H9 (cell line): Measurements from ENCODE around the gene NSMF. TPM values are rescaled to one million over a fixed set of nuclear protein-coding genes. Genes with fewer than 3 reads are reported as not detected.
A peak's percentile ranks its signal among the peaks of the same experiment; 100 is the strongest.

ENCODE experiments used
- DNase-seq: peaks from one replicate; pipeline ENCODE4 v3.0.0-alpha.2; 2017
- H2AFZ ChIP-seq: one replicate; pipeline ENCODE4 v1.6.1; 2013; ENCODE audit warnings: mild to moderate bottlenecking, low read length, control low read depth, moderate library complexity
- H2AK5ac ChIP-seq: 2 replicates; pipeline ENCODE4 v1.6.1; 2013; ENCODE audit warnings: low read length, control low read depth, mixed read lengths; ENCODE audit not compliant: insufficient read length
- H2BK120ac ChIP-seq: one replicate; pipeline ENCODE4 v1.6.1; 2013; ENCODE audit warnings: low read depth, mild to moderate bottlenecking, low read length, control low read depth, inconsistent platforms; ENCODE audit not compliant: poor library complexity, severe bottlenecking
- H2BK12ac ChIP-seq: 2 replicates; pipeline ENCODE4 v1.6.1; 2013; ENCODE audit warnings: low read length, control low read depth, mixed read lengths, low read depth; ENCODE audit not compliant: insufficient read length
- H2BK15ac ChIP-seq: 2 replicates; pipeline ENCODE4 v1.6.1; 2013; ENCODE audit warnings: low read depth, low read length, control low read depth
- H2BK20ac ChIP-seq: one replicate; pipeline ENCODE4 v1.6.1; 2013; ENCODE audit warnings: low read depth, mild to moderate bottlenecking, low read length, control low read depth, inconsistent platforms; ENCODE audit not compliant: poor library complexity, severe bottlenecking
- H2BK5ac ChIP-seq: 2 replicates; pipeline ENCODE4 v1.6.1; 2013; ENCODE audit warnings: low read length, control low read depth, mixed read lengths; ENCODE audit not compliant: insufficient read length
- H3K14ac ChIP-seq: 2 replicates; pipeline ENCODE4 v1.6.1; 2013; ENCODE audit warnings: low read length, control low read depth; ENCODE audit not compliant: insufficient read depth
- H3K18ac ChIP-seq: 2 replicates; pipeline ENCODE4 v1.6.1; 2013; ENCODE audit warnings: low read depth, mild to moderate bottlenecking, mixed read lengths, low read length, control low read depth; ENCODE audit not compliant: insufficient read length
- H3K23ac ChIP-seq: 2 replicates; pipeline ENCODE4 v1.6.1; 2013; ENCODE audit warnings: low read length, control low read depth, mixed read lengths, low read depth; ENCODE audit not compliant: insufficient read length
- H3K23me2 ChIP-seq: 2 replicates; pipeline ENCODE4 v1.6.1; 2013; ENCODE audit warnings: low read depth, mild to moderate bottlenecking, mixed read lengths, low read length, control low read depth; ENCODE audit not compliant: insufficient read length, poor library complexity, severe bottlenecking
- H3K27ac ChIP-seq: 2 replicates; pipeline ENCODE4 v1.5.1; 2013; ENCODE audit warnings: low read length, control low read depth, mixed read lengths, low read depth; ENCODE audit not compliant: insufficient read length
- H3K27me3 ChIP-seq: 2 replicates; pipeline ENCODE4 v1.6.1; 2013; ENCODE audit warnings: low read length, control low read depth, inconsistent platforms; ENCODE audit not compliant: insufficient read depth
- H3K4ac ChIP-seq: 2 replicates; pipeline ENCODE4 v1.6.1; 2013; ENCODE audit warnings: low read depth, mild to moderate bottlenecking, control low read depth, inconsistent platforms, low read length, moderate library complexity
- H3K4me1 ChIP-seq: 2 replicates; pipeline ENCODE4 v1.6.1; 2013; ENCODE audit warnings: low read length, control low read depth, inconsistent platforms; ENCODE audit not compliant: insufficient read depth
- H3K4me2 ChIP-seq: 2 replicates; pipeline ENCODE4 v1.6.1; 2013; ENCODE audit warnings: low read length, control low read depth, mixed read lengths; ENCODE audit not compliant: insufficient read length, insufficient read depth
- H3K56ac ChIP-seq: 2 replicates; pipeline ENCODE4 v1.6.1; 2013; ENCODE audit warnings: low read depth, mild to moderate bottlenecking, mixed read lengths, low read length, control low read depth; ENCODE audit not compliant: insufficient read length
- H3K79me1 ChIP-seq: 2 replicates; pipeline ENCODE4 v1.6.1; 2013; ENCODE audit warnings: low read depth, mild to moderate bottlenecking, moderate library complexity, low read length, control low read depth, inconsistent platforms; ENCODE audit not compliant: insufficient read depth, poor library complexity, severe bottlenecking
- H3K79me2 ChIP-seq: 2 replicates; pipeline ENCODE4 v1.6.1; 2013; ENCODE audit warnings: low read length, control low read depth, inconsistent platforms; ENCODE audit not compliant: insufficient read depth
- H3K9ac ChIP-seq: 2 replicates; pipeline ENCODE4 v1.6.1; 2013; ENCODE audit warnings: low read length, control low read depth, mixed read lengths; ENCODE audit not compliant: insufficient read length; ENCODE audit errors: extremely low read depth
- H3K9me3 ChIP-seq: one replicate; pipeline ENCODE4 v1.6.1; 2013; ENCODE audit warnings: low read depth, low read length, inconsistent platforms; ENCODE audit not compliant: control insufficient read depth
- H3T11ph ChIP-seq: one replicate; pipeline ENCODE4 v1.6.1; 2013; ENCODE audit warnings: mild to moderate bottlenecking, low read length, control low read depth, inconsistent platforms
- H4K20me1 ChIP-seq: one replicate; pipeline ENCODE4 v1.6.1; 2013; ENCODE audit not compliant: control insufficient read depth, insufficient read length, insufficient read depth
- H4K5ac ChIP-seq: 2 replicates; pipeline ENCODE4 v1.6.1; 2013; ENCODE audit warnings: low read depth, mild to moderate bottlenecking, mixed read lengths, low read length, control low read depth; ENCODE audit not compliant: insufficient read length
- H4K8ac ChIP-seq: replicated peaks from 2 replicates; pipeline ENCODE4 v1.6.1; 2013; ENCODE audit warnings: low read length, control low read depth, mixed read lengths, low read depth; ENCODE audit not compliant: insufficient read length
- H4K91ac ChIP-seq: 2 replicates; pipeline ENCODE4 v1.6.1; 2013; ENCODE audit warnings: low read depth, mild to moderate bottlenecking, moderate library complexity, mixed read lengths, low read length, control low read depth; ENCODE audit not compliant: insufficient read length
- H3K27ac Mint-ChIP-seq, 3 experiments: 2 replicates in 2 of 3; 3 replicates in 1 of 3; pipeline ENCODE4 v1.8.0; 2020 to 2021; ENCODE audit warnings: mixed read lengths in 3 of 3, mild to moderate bottlenecking in 1 of 3, moderate library complexity in 1 of 3
- H3K27me3 Mint-ChIP-seq: 2 replicates; pipeline ENCODE4 v1.8.0; 2021; ENCODE audit warnings: low read depth, mild to moderate bottlenecking, moderate library complexity, mixed read lengths
- H3K36me3 Mint-ChIP-seq, 3 experiments: 2 replicates in 2 of 3; 3 replicates in 1 of 3; pipeline ENCODE4 v1.8.0; 2020 to 2021; ENCODE audit warnings: low read depth in 3 of 3, mixed read lengths in 3 of 3; ENCODE audit not compliant: insufficient read depth in 1 of 3
- H3K4me1 Mint-ChIP-seq, 2 experiments: 2 replicates each; pipeline ENCODE4 v1.8.0; 2020; ENCODE audit warnings: mixed read lengths in 2 of 2
- H3K4me3 Mint-ChIP-seq, 2 experiments: 2 replicates in 1 of 2; 3 replicates in 1 of 2; pipeline ENCODE4 v1.8.0; 2020 to 2021; ENCODE audit warnings: mild to moderate bottlenecking in 2 of 2, mixed read lengths in 2 of 2, moderate library complexity in 1 of 2
- H3K9me3 Mint-ChIP-seq, 2 experiments: 2 replicates in 1 of 2; 3 replicates in 1 of 2; pipeline ENCODE4 v1.8.0; 2020; ENCODE audit warnings: mild to moderate bottlenecking in 2 of 2, mixed read lengths in 2 of 2, moderate library complexity in 1 of 2
- WGBS: extraction: QIAGEN DNeasy Blood & Tissue Kit; methylation state at CpG from one replicate; pipeline ENCODE4 v1.1.7; 2013; ENCODE audit warnings: missing lambda C conversion rate, low lambda C conversion rate, mixed read lengths; ENCODE audit not compliant: insufficient read length; ENCODE audit errors: extremely low coverage; 5-methylcytosine and 5-hydroxymethylcytosine counted together
- total RNA-seq: library from RNA; stranded (reverse); gene quantifications from 2 replicates; pipeline ENCODE4 v1.2.1, GENCODE V29; 2021
- TF ChIP-seq, protein P1 (sequence below): fragments of 200-600 bp; sonication (generic); conservative IDR thresholded peaks from 3 replicates; pipeline ENCODE4 v1.8.0; 2021; ENCODE audit warnings: antibody characterized with exemption, mild to moderate bottlenecking

NSMF gene
- total RNA-seq, 1 experiment from 2014 or later = 46.3 TPM

DNA sequence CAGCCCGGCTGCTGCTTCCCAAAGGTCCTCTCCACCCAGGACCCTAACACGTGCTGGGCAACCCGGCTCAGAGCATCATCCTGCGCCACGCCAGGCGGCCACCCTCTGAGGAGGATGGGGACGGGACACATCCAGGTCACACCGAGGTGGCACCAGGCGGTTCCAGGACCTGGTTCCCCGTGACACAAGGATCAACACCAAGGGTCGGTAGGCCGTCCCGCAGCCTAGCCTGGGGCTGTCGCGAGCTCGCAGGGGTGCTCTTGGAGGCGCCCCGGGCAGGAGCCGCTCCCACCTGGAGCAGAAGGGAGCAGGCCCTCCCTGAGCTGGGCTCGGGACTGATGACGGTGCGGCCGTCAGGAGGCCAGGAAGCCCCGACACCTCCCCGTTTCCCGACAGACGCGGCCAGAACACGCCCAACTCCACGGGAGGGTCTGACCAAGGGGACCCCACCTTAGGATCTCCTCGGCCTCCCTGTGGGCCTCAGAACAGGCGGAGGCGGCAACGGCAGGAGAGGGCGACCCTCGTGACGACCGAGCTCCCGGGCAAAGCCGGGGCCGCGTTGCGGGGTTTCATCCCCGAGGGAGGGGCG is 42.5 kb downstream of the NSMF start:
- no peak overlapping the region for H3K27ac Mint-ChIP-seq
- Histone ChIP-seq H2BK15ac (no peak overlapping the region), H3K9me3 (no peaks in the 10 kb centered on the region), H3K23me2 (no peaks in the 10 kb centered on the region), H2BK5ac (no peak overlapping the region), H3K9ac (no peak overlapping the region), H4K5ac (no peak overlapping the region), H3K23ac (no peak overlapping the region), H2AFZ (no peak overlapping the region), H3K4ac (no peak overlapping the region), H4K20me1 (no peaks in the 10 kb centered on the region), H4K8ac (no peak overlapping the region), H3K56ac (no peak overlapping the region), H4K91ac (no peak overlapping the region), H3T11ph (no peak overlapping the region), H3K79me1 (no peaks in the 10 kb centered on the region), H3K14ac (no peak overlapping the region), H2BK20ac (no peak overlapping the region), H3K79me2 (no peaks in the 10 kb centered on the region), H3K27ac (no peak overlapping the region), H3K27me3 (no peaks in the 10 kb centered on the region), H3K4me1 (no peaks in the 10 kb centered on the region), H3K18ac (no peak overlapping the region), H2BK12ac (no peak overlapping the region), H2BK120ac (no peak overlapping the region), H2AK5ac (no peak overlapping the region), H3K4me2 (no peak overlapping the region)
- TF ChIP-seq, protein P1, sequence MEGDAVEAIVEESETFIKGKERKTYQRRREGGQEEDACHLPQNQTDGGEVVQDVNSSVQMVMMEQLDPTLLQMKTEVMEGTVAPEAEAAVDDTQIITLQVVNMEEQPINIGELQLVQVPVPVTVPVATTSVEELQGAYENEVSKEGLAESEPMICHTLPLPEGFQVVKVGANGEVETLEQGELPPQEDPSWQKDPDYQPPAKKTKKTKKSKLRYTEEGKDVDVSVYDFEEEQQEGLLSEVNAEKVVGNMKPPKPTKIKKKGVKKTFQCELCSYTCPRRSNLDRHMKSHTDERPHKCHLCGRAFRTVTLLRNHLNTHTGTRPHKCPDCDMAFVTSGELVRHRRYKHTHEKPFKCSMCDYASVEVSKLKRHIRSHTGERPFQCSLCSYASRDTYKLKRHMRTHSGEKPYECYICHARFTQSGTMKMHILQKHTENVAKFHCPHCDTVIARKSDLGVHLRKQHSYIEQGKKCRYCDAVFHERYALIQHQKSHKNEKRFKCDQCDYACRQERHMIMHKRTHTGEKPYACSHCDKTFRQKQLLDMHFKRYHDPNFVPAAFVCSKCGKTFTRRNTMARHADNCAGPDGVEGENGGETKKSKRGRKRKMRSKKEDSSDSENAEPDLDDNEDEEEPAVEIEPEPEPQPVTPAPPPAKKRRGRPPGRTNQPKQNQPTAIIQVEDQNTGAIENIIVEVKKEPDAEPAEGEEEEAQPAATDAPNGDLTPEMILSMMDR = no peak
- no peaks in the 10 kb centered on the region for H3K36me3 Mint-ChIP-seq
- no peak overlapping the region for H3K4me3 Mint-ChIP-seq
- DNase-seq = peak; percentile 30
- H3K4me1 Mint-ChIP-seq = no peaks in the 10 kb centered on the region; a peak in 1 of 4 replicates
- no peaks in the 10 kb centered on the region for H3K9me3 Mint-ChIP-seq
- WGBS = no CpG with 5 or more reads among the region's 45 CpGs
- no peaks in the 10 kb centered on the region for H3K27me3 Mint-ChIP-seq
